GM12874 (cell line): ENCODE data around the gene DNAJB8.

Experiments used
- CTCF ChIP-seq: IDR thresholded peaks from 2 replicates; pipeline ENCODE4 v1.5.1; 2011; ENCODE audit warnings: low read depth, mild to moderate bottlenecking, control low read depth, low read length, moderate library complexity; ENCODE audit not compliant: insufficient read depth

DNAJB8 gene

GRCh38 chr3:128473180-128473519 lies 6.5 kb upstream of the DNAJB8 start:
- no peak for TF ChIP-seq CTCF

GRCh38 chr3:128472449-128473179 lies 5.9 kb upstream of the DNAJB8 start:
- no peak for TF ChIP-seq CTCF

GRCh38 chr3:128471720-128472119 lies 5.0 kb upstream of the DNAJB8 start:
- TF ChIP-seq CTCF = no peak

- TF ChIP-seq CTCF = no peak
Observed at GRCh38 chr3:128471110-128471509, 4.4 kb upstream of the DNAJB8 start.

- no peak for TF ChIP-seq CTCF
Observed at GRCh38 chr3:128470134-128470899, 3.6 kb upstream of the DNAJB8 start.

- TF ChIP-seq CTCF = no peak
Observed at GRCh38 chr3:128469556-128469955, 2.9 kb upstream of the DNAJB8 start.

GRCh38 chr3:128468791-128469527 lies 2.3 kb upstream of the DNAJB8 start:
- no peak for TF ChIP-seq CTCF
